ENCODE results near the gene CPA5. TPM values are rescaled to one million over a fixed set of nuclear protein-coding genes. Genes with fewer than 3 reads are reported as not detected.

CPA5 gene
- total RNA-seq, 1 experiment from 2014 or later, result not detected

DNA sequence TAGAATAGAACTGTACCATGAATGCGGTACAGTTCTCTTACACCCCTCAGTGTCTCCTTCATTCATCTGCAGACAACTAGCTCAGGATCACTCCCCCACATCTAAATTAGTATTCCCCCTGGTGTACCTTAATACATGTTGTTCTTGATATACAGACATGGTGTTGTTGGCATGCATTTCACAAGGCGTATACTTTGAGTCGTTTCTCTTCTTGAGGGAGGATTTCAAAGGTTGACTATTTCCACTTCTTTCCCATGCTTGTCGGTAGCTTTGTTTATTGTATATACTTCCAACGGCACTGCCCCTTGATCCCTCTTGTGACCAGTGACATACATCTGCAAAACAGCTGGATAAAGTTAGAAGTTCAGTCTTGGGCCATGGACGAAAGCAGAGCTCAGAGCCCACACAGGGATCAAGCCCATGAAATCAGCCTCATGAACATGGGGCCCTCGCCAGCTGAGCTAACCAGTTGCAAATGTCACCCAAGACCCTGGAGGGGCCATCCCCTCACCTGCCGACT, 43.1 kb upstream of the CPA5 start:
- Mint-ChIP-seq H3K9me3 (peaks cover 10% of the 10 kb centered on the region), H3K4me3 (no peak overlapping the region), H3K27ac (no peak overlapping the region), H3K27me3 (ENCODE audit: low read depth) (no peaks in the 10 kb centered on the region), H3K4me1 (no peaks in the 10 kb centered on the region), H3K36me3 (no peaks in the 10 kb centered on the region)
- DNase-seq (ENCODE audit: low spot score) (no peak), ATAC-seq (no peak)
- CTCF ChIA-PET, result no interaction called here
- POLR2A ChIA-PET, result no interaction called here
- TF ChIP-seq TP53 (CRISPR knock-in tag; IDR thresholded peaks at IDR 0.05) (no peak), TCF7 (CRISPR knock-in tag; IDR thresholded peaks at IDR 0.05; ENCODE audit: low read depth) (no peak), TEAD4 (CRISPR knock-in tag; IDR thresholded peaks at IDR 0.05) (no peak), HMGA2 (CRISPR knock-in tag; IDR thresholded peaks at IDR 0.05) (no peak)
- TF ChIP-seq, protein P1, sequence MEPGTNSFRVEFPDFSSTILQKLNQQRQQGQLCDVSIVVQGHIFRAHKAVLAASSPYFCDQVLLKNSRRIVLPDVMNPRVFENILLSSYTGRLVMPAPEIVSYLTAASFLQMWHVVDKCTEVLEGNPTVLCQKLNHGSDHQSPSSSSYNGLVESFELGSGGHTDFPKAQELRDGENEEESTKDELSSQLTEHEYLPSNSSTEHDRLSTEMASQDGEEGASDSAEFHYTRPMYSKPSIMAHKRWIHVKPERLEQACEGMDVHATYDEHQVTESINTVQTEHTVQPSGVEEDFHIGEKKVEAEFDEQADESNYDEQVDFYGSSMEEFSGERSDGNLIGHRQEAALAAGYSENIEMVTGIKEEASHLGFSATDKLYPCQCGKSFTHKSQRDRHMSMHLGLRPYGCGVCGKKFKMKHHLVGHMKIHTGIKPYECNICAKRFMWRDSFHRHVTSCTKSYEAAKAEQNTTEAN (CRISPR knock-in tag; IDR thresholded peaks at IDR 0.05), result no peak

DNA sequence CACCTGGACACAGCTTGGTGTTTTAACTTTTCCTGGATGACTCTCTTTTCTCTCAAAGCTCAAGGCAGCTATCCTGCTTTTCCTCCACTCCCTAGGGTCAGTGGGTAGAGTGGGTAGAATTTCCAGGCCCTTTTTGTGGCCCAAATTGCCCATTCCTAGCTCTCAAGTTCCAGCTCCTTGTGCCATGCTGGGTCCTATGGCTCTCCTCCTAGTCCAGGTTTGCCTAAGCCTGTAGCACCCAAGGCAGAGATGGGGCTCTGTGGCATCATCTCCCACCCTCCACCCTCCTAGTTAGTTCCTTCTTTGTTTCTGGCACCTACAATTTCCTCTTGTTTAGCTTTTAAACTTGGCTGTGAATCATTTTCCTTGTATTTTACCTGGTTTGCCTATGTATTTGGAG, 42.0 kb upstream of the CPA5 start:
- H3K9me3 Mint-ChIP-seq, result peaks cover 10% of the 10 kb centered on the region
- ATAC-seq, result no peak
- DNase-seq (ENCODE audit: low spot score), result no peak
- POLR2A ChIA-PET, result no interaction called here
- no peak overlapping the region for H3K4me3 Mint-ChIP-seq
- CTCF ChIA-PET, result no interaction called here
- TF ChIP-seq, protein P2, sequence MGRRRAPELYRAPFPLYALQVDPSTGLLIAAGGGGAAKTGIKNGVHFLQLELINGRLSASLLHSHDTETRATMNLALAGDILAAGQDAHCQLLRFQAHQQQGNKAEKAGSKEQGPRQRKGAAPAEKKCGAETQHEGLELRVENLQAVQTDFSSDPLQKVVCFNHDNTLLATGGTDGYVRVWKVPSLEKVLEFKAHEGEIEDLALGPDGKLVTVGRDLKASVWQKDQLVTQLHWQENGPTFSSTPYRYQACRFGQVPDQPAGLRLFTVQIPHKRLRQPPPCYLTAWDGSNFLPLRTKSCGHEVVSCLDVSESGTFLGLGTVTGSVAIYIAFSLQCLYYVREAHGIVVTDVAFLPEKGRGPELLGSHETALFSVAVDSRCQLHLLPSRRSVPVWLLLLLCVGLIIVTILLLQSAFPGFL (CRISPR knock-in tag; IDR thresholded peaks at IDR 0.05; ENCODE audit: borderline replicate concordance), result no peak
- TF ChIP-seq JAZF1 (CRISPR knock-in tag; IDR thresholded peaks at IDR 0.05) (no peak), GTF2I (CRISPR knock-in tag; conservative IDR thresholded peaks at IDR 0.05) (no peak), ETV6 (CRISPR knock-in tag; IDR thresholded peaks at IDR 0.05) (no peak)
- TF ChIP-seq, protein P3, sequence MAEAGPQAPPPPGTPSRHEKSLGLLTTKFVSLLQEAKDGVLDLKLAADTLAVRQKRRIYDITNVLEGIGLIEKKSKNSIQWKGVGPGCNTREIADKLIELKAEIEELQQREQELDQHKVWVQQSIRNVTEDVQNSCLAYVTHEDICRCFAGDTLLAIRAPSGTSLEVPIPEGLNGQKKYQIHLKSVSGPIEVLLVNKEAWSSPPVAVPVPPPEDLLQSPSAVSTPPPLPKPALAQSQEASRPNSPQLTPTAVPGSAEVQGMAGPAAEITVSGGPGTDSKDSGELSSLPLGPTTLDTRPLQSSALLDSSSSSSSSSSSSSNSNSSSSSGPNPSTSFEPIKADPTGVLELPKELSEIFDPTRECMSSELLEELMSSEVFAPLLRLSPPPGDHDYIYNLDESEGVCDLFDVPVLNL (CRISPR knock-in tag; IDR thresholded peaks at IDR 0.05; ENCODE audit: borderline replicate concordance, low read depth), result no peak
- H3K27ac Mint-ChIP-seq, result no peak overlapping the region
- no peaks in the 10 kb centered on the region for H3K36me3 Mint-ChIP-seq
- H3K4me1 Mint-ChIP-seq, result no peaks in the 10 kb centered on the region
- no peaks in the 10 kb centered on the region for H3K27me3 Mint-ChIP-seq (ENCODE audit: low read depth)

DNA sequence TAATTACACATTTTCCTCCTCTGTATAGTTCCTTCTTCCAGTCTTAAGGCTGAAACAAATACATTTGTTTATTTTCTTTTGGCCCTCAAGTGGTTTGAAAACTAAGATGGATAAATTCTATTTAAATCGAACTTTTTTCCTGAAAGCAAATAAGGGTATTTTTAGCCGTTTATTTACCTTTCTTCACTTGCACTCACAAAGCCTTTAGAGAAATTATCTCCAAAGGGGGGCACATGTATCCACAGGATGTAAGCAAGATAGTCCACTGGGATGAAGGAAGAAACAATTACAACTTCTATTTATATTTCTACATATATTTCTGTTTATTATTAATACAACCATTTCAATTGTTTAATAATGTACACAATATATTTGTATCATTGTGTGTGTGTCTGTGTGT, 41.5 kb upstream of the CPA5 start:
- Mint-ChIP-seq H3K9me3 (peaks cover 10% of the 10 kb centered on the region), H3K36me3 (no peaks in the 10 kb centered on the region), H3K27ac (no peak overlapping the region), H3K27me3 (ENCODE audit: low read depth) (no peaks in the 10 kb centered on the region), H3K4me3 (no peak overlapping the region), H3K4me1 (no peaks in the 10 kb centered on the region)
- ChIA-PET CTCF (no interaction called here), POLR2A (no interaction called here)
- TF ChIP-seq, protein P4, sequence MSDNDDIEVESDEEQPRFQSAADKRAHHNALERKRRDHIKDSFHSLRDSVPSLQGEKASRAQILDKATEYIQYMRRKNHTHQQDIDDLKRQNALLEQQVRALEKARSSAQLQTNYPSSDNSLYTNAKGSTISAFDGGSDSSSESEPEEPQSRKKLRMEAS (CRISPR knock-in tag; IDR thresholded peaks at IDR 0.05), result no peak
- no peak for TF ChIP-seq ZNF423 (CRISPR knock-in tag; IDR thresholded peaks at IDR 0.05)
- TF ChIP-seq TCF7 (CRISPR knock-in tag; IDR thresholded peaks at IDR 0.05; ENCODE audit: low read depth), result no peak
- TF ChIP-seq TP53 (CRISPR knock-in tag; IDR thresholded peaks at IDR 0.05), result no peak
- no peak for TF ChIP-seq FOXJ3 (CRISPR knock-in tag; IDR thresholded peaks at IDR 0.05; ENCODE audit: borderline replicate concordance)
- TF ChIP-seq, protein P5, sequence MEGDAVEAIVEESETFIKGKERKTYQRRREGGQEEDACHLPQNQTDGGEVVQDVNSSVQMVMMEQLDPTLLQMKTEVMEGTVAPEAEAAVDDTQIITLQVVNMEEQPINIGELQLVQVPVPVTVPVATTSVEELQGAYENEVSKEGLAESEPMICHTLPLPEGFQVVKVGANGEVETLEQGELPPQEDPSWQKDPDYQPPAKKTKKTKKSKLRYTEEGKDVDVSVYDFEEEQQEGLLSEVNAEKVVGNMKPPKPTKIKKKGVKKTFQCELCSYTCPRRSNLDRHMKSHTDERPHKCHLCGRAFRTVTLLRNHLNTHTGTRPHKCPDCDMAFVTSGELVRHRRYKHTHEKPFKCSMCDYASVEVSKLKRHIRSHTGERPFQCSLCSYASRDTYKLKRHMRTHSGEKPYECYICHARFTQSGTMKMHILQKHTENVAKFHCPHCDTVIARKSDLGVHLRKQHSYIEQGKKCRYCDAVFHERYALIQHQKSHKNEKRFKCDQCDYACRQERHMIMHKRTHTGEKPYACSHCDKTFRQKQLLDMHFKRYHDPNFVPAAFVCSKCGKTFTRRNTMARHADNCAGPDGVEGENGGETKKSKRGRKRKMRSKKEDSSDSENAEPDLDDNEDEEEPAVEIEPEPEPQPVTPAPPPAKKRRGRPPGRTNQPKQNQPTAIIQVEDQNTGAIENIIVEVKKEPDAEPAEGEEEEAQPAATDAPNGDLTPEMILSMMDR (IDR thresholded peaks at IDR 0.05), result no peak
- TF ChIP-seq, protein P6, sequence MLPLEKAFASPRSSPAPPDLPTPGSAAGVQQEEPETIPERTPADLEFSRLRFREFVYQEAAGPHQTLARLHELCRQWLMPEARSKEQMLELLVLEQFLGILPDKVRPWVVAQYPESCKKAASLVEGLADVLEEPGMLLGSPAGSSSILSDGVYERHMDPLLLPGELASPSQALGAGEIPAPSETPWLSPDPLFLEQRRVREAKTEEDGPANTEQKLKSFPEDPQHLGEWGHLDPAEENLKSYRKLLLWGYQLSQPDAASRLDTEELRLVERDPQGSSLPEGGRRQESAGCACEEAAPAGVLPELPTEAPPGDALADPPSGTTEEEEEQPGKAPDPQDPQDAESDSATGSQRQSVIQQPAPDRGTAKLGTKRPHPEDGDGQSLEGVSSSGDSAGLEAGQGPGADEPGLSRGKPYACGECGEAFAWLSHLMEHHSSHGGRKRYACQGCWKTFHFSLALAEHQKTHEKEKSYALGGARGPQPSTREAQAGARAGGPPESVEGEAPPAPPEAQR (CRISPR knock-in tag; IDR thresholded peaks at IDR 0.05), result no peak
- DNase-seq (ENCODE audit: low spot score), result no peak
- ATAC-seq, result no peak
